Neural cell (in vitro differentiated cells): ENCODE results near the gene MYLK.

Experiments used
- POLR2AphosphoS5 ChIP-seq: IDR thresholded peaks from 2 replicates; pipeline ENCODE4 v1.6.1; 2012
- RAD21 ChIP-seq: fragments of 450-650 bp; conservative IDR thresholded peaks from 2 replicates; pipeline ENCODE4 v1.6.1; 2014; ENCODE audit warnings: antibody characterized with exemption, mild to moderate bottlenecking, moderate library complexity
- TF ChIP-seq, protein P1 (sequence below): fragments of 450-650 bp; IDR thresholded peaks from 2 replicates; pipeline ENCODE4 v1.5.1; 2014; ENCODE audit warnings: antibody characterized with exemption, mild to moderate bottlenecking, moderate library complexity; ENCODE audit not compliant: poor library complexity, severe bottlenecking

DNA sequence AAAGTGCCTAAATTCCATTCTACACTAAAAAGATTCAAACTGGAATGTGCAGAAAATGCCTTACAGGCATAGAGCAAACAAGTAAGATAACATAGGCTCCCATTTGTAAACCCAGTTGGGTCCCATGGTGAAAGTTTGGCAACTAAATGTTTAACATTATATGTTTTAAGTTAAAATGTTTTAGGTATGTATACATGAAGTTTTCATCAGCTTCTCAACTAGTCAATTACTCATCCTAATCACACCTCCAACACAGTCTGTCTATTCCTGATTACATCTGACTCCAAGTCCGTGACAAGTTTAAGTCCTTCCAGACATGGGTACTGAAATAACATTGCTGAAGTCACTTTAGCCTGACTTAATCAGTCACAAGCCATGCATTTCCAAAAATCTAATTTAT lies 25.0 kb downstream of the MYLK start:
- TF ChIP-seq, protein P1, sequence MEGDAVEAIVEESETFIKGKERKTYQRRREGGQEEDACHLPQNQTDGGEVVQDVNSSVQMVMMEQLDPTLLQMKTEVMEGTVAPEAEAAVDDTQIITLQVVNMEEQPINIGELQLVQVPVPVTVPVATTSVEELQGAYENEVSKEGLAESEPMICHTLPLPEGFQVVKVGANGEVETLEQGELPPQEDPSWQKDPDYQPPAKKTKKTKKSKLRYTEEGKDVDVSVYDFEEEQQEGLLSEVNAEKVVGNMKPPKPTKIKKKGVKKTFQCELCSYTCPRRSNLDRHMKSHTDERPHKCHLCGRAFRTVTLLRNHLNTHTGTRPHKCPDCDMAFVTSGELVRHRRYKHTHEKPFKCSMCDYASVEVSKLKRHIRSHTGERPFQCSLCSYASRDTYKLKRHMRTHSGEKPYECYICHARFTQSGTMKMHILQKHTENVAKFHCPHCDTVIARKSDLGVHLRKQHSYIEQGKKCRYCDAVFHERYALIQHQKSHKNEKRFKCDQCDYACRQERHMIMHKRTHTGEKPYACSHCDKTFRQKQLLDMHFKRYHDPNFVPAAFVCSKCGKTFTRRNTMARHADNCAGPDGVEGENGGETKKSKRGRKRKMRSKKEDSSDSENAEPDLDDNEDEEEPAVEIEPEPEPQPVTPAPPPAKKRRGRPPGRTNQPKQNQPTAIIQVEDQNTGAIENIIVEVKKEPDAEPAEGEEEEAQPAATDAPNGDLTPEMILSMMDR = no peak
- no peak for TF ChIP-seq RAD21
- TF ChIP-seq POLR2AphosphoS5 = no peak
